GM23248 (cell line): ENCODE data around the gene WDPCP. TPM values are rescaled to one million over a fixed set of nuclear protein-coding genes. Genes with fewer than 3 reads are reported as not detected.
"Not testable (repeated sequence)": the region's sequence is repeated elsewhere in the genome, so short reads cannot be mapped to it uniquely, and the experiment has no call there.

Source experiments
- DNase-seq: peaks from one replicate; pipeline ENCODE4 v3.0.0-alpha.2; 2015
- H2AFZ ChIP-seq: fragments of 200-600 bp; sonication (generic); 2 replicates; pipeline ENCODE4 v1.6.1; 2016; ENCODE audit warnings: antibody characterized with exemption
- H3F3A ChIP-seq: fragments of 200-600 bp; sonication (generic); 2 replicates; pipeline ENCODE4 v1.6.1; 2016; ENCODE audit warnings: mild to moderate bottlenecking, antibody characterized with exemption, mixed run types; ENCODE audit not compliant: insufficient read depth
- H3K27ac ChIP-seq: fragments of 200-600 bp; sonication (generic); 2 replicates; pipeline ENCODE4 v1.5.1; 2016; ENCODE audit warnings: mild to moderate bottlenecking
- H3K27me3 ChIP-seq: fragments of 200-600 bp; sonication (generic); replicated peaks from 2 replicates; pipeline ENCODE4 v1.6.1; 2016; ENCODE audit warnings: mild to moderate bottlenecking; ENCODE audit not compliant: insufficient read depth
- H3K36me3 ChIP-seq: fragments of 200-600 bp; sonication (generic); 2 replicates; pipeline ENCODE4 v1.6.1; 2016; ENCODE audit warnings: low read depth, mild to moderate bottlenecking
- H3K4me1 ChIP-seq: fragments of 200-600 bp; sonication (generic); 2 replicates; pipeline ENCODE4 v1.6.1; 2016; ENCODE audit warnings: mild to moderate bottlenecking; ENCODE audit not compliant: insufficient read depth
- H3K4me2 ChIP-seq: fragments of 200-600 bp; sonication (generic); one replicate; pipeline ENCODE4 v1.6.1; 2016; ENCODE audit warnings: mild to moderate bottlenecking; ENCODE audit not compliant: unreplicated experiment
- H3K4me3 ChIP-seq: fragments of 200-600 bp; sonication (generic); 2 replicates; pipeline ENCODE4 v1.5.1; 2016; ENCODE audit warnings: mild to moderate bottlenecking
- H3K79me2 ChIP-seq: fragments of 200-600 bp; sonication (generic); 2 replicates; pipeline ENCODE4 v1.6.1; 2016; ENCODE audit warnings: mild to moderate bottlenecking; ENCODE audit not compliant: insufficient read depth
- H3K9ac ChIP-seq: fragments of 200-600 bp; sonication (generic); 2 replicates; pipeline ENCODE4 v1.6.1; 2016; ENCODE audit warnings: mild to moderate bottlenecking
- H3K9me2 ChIP-seq: fragments of 200-600 bp; sonication (generic); 2 replicates; pipeline ENCODE4 v1.6.1; 2016; ENCODE audit warnings: mixed run types, mild to moderate bottlenecking, moderate library complexity; ENCODE audit not compliant: insufficient read depth
- H3K9me3 ChIP-seq: fragments of 200-600 bp; sonication (generic); one replicate; pipeline ENCODE4 v1.6.1; 2017; ENCODE audit warnings: low read depth
- H4K20me1 ChIP-seq: fragments of 200-600 bp; sonication (generic); 2 replicates; pipeline ENCODE4 v1.6.0; 2016; ENCODE audit not compliant: insufficient read depth
- EZH2 ChIP-seq: fragments of 200-600 bp; sonication (generic); IDR thresholded peaks from 2 replicates; pipeline ENCODE4 v1.6.1; 2018; ENCODE audit warnings: antibody characterized with exemption, mild to moderate bottlenecking; ENCODE audit not compliant: insufficient read depth, poor library complexity, severe bottlenecking
- EZH2phosphoT487 ChIP-seq: fragments of 200-600 bp; sonication (generic); IDR thresholded peaks from 2 replicates; pipeline ENCODE4 v1.6.1; 2018; ENCODE audit warnings: antibody characterized with exemption, moderate library complexity, mild to moderate bottlenecking, low read depth; ENCODE audit not compliant: insufficient read depth
- WGBS, 2 experiments: methylation state at CpG; one replicate each; pipeline ENCODE4 v1.1.6; 2015 to 2017; ENCODE audit warnings: low lambda C conversion rate in 2 of 2, low coverage in 1 of 2; ENCODE audit errors: missing lambda C conversion rate in 2 of 2; 5-methylcytosine and 5-hydroxymethylcytosine counted together
- in situ Hi-C: fragments of 300-500 bp; cut with MboI; formaldehyde crosslinking; loops from 2 replicates; pipeline ENCODE4 v1.15.0; 2020
- polyA plus RNA-seq: library from polyadenylated mRNA; unstranded; fragments of >200 nt; fragmentation: Nextera tagmentation; extraction: Ambion mirVana; gene quantifications from 2 replicates; pipeline ENCODE4 v1.2.1, GENCODE V29; 2016
- total RNA-seq: library from RNA; depleted of rRNA; stranded (reverse); fragments of >200 nt; shearing (Covaris generic); gene quantifications from 2 replicates; pipeline ENCODE4 v1.2.3, GENCODE V29; 2014

The WDPCP gene
- total and polyA plus RNA-seq, 2 experiments from 2014 or later = 6.0 to 8.1 TPM

DNA sequence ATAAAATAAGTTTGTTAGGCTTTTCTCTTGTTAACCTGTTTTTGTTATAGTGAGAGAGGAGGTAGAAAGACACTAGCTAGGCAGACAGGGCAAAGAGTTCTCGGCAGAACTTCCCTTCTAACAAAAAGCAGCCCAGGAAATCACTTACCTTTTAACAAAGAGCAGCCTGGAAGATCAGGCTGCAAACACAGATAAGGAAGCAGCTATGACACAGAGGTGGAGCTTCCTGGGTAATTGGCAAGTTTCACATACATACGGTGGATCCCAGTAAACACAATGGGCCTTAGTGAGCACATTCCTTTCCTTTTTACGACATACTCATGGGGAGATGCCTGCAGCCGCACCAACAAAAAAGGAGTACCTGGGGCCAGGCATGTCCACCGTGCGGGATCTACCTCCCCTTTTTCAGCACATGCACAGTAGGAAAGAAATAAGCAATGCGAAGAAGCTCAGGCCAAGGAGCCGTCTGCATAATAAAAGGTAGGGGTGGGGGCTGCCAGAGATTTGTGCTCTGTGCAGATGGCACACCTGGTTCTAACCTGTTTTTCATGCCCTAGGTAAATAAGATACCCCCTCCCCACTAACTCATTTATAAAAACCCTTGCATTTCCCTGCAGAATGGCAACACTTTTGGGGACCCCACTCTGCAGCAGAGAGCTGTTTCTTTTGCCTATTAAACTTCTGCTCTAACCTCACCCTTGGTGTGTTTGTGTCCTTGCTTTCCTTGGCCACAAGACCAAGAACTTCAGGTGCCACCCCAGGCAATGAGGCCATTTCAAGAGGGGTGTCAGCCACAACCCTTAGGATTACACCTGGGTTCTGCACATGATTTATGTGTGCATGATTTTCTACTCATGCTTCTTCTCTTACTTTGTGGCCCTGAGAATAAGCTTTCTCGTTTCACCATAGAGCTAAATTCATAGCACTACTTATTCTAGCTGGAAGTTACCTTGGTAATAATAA lies 27.0 kb upstream of the WDPCP start:
- in situ Hi-C loops = no loop called here
- Histone ChIP-seq H3K9ac (no peak overlapping the region), H2AFZ (peak overlapping the region; percentile 43)

DNA sequence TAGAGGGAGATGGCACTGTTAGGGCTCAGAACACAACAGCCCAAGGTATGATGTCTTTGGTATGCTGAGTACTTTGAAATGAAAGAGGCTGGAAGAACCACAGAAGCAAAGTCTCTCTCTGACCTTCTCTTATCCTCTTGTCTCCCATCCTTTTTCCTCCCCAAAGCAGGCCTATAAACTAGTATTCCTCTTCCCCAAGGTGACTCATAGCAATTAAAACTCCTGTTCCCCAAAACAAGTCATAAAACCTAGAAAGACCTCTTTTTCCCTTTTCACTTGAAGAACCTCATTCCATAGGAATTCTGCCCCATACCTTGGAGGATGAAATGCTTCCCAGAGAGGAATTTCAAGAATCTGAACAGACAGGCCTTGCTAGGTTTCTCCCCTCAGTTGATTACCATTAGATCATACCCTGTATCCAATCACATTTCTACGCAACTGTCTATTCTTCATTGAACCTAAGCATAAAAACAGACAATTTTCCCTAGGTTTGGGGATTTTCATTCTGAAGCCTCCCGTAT lies 26.2 kb upstream of the WDPCP start:
- H3K27ac ChIP-seq = no peak overlapping the region
- no peak overlapping the region for H3K9ac ChIP-seq
- H3K9me3 ChIP-seq = no peaks in the 10 kb centered on the region
- no peaks in the 10 kb centered on the region for H4K20me1 ChIP-seq
- H3K27me3 ChIP-seq = no peaks in the 10 kb centered on the region
- H3K4me1 ChIP-seq = peaks cover 19% of the 10 kb centered on the region
- H3K4me2 ChIP-seq = peak overlapping the region; percentile 37
- peak overlapping the region; percentile 43 for H2AFZ ChIP-seq
- no peaks in the 10 kb centered on the region for H3K9me2 ChIP-seq
- no peak overlapping the region for H3K4me3 ChIP-seq
- H3K79me2 ChIP-seq = no peaks in the 10 kb centered on the region
- WGBS, 2 experiments = 75 to 80% methylated on average over 2 of the region's 2 CpGs
- in situ Hi-C loops = no loop called here
- no peak for TF ChIP-seq EZH2phosphoT487
- no peak for TF ChIP-seq EZH2
- H3K36me3 ChIP-seq = no peaks in the 10 kb centered on the region
- DNase-seq = peak; percentile 56
- H3F3A ChIP-seq = peaks cover 14% of the 10 kb centered on the region; the same call in 1 of the 2 replicates

More for the DNA sequence above, 27.0 kb upstream of the WDPCP start:
- Histone ChIP-seq H3K4me3 (no peak overlapping the region), H3K9me3 (no peaks in the 10 kb centered on the region), H3K27me3 (no peaks in the 10 kb centered on the region), H3K4me1 (peaks cover 19% of the 10 kb centered on the region), H3K79me2 (no peaks in the 10 kb centered on the region), H3K4me2 (peak overlapping the region; percentile 37), H3F3A (peaks cover 14% of the 10 kb centered on the region; the same call in 1 of the 2 replicates), H3K27ac (no peak overlapping the region), H4K20me1 (no peaks in the 10 kb centered on the region), H3K9me2 (no peaks in the 10 kb centered on the region), H3K36me3 (no peaks in the 10 kb centered on the region)
- no peak for TF ChIP-seq EZH2phosphoT487
- TF ChIP-seq EZH2 = no peak
- WGBS, 2 experiments = 72 to 76% methylated on average over 9 of the region's 9 CpGs
- DNase-seq = peak; percentile 27

DNA sequence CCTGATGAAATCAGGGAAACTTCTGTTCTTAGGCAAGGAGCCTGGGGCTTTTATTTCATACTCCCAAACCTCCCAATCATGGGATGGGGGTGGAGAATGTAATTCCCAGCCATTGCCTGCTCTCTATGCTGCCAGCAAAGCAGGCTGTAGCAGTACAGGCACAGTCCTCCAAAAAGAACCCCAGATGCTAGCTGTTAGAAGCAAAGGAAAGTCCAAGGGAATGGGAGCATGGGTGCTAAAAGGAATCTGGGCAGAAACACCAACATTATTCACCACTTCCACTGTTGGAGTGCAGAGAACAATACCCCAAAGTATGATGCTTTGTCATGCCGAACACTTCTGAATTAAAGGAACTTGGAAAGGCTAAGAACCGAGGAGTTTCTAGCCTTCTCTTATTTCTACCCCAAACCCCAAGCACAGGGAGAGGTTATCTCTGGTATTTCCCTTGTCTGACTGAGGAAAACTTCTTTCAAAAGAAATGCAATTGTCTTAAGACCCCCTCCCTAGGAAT lies 25.2 kb upstream of the WDPCP start:
- Histone ChIP-seq H3K36me3 (no peaks in the 10 kb centered on the region), H4K20me1 (no peaks in the 10 kb centered on the region), H3K79me2 (no peaks in the 10 kb centered on the region), H3K9me3 (no peaks in the 10 kb centered on the region), H3K27ac (no peak overlapping the region), H3K4me3 (no peak overlapping the region), H3K9me2 (no peaks in the 10 kb centered on the region), H3K9ac (no peak overlapping the region), H3K4me1 (peaks cover 19% of the 10 kb centered on the region), H2AFZ (no peak overlapping the region), H3K4me2 (no peak overlapping the region), H3F3A (peaks cover 14% of the 10 kb centered on the region; the same call in 1 of the 2 replicates), H3K27me3 (no peaks in the 10 kb centered on the region)
- in situ Hi-C loops = no loop called here
- DNase-seq = peak; percentile 2
- TF ChIP-seq EZH2phosphoT487 (no peak), EZH2 (no peak)
- WGBS, 2 experiments = 76 to 81% methylated on average over 2 of the region's 2 CpGs

DNA sequence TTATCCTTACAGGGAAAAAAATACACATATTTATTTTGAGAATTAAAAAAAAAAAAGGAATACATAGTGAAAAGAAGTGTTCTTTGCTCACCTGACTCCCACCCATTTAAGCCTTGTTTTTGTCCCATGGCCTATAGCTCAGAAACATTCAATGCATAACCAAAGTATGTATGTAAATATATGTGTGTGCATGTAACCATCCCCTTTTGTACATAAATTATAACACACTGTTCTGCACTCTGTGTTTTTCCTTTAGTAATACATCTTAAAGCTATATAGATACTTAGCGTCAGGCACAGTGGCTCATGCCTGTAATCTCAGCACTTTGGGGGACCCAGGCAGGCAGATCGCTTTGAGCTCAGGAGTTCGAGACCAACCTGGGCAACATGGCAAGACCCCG lies 22.2 kb upstream of the WDPCP start:
- no peak overlapping the region for H2AFZ ChIP-seq
- no peaks in the 10 kb centered on the region for H3K9me3 ChIP-seq
- no peak overlapping the region for H3K4me3 ChIP-seq
- peaks cover 15% of the 10 kb centered on the region for H3K36me3 ChIP-seq
- no peak for TF ChIP-seq EZH2
- TF ChIP-seq EZH2phosphoT487 = no peak
- H3K4me2 ChIP-seq = no peak overlapping the region
- peaks cover 14% of the 10 kb centered on the region; the same call in 1 of the 2 replicates for H3F3A ChIP-seq
- H4K20me1 ChIP-seq = no peaks in the 10 kb centered on the region
- 87 to 89% methylated on average over 4 of the region's 4 CpGs for WGBS, 2 experiments
- no peak overlapping the region for H3K27ac ChIP-seq
- no peaks in the 10 kb centered on the region for H3K79me2 ChIP-seq
- H3K27me3 ChIP-seq = no peaks in the 10 kb centered on the region
- no peak for DNase-seq
- H3K4me1 ChIP-seq = peaks cover 19% of the 10 kb centered on the region
- H3K9ac ChIP-seq = no peak overlapping the region
- in situ Hi-C loops = no loop called here
- no peaks in the 10 kb centered on the region for H3K9me2 ChIP-seq

DNA sequence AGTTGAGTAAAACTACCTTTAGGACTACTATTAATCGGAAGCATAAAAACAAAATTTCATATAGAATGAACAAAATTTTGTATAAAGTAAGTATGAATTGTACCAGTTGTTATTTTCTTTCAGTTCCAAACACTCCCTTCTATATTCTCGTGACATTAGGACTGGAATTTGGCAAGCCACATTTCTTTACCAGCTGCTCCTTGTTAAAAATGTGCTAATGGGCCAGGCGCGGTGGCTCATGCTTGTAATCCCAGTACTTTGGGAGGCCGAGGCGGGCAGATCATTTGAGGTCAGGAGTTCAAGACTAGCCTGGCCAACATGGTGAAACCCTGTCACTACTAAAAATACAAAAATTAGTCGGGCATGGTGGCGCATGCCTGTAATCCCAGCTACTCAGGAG lies 20.6 kb upstream of the WDPCP start:
- H4K20me1 ChIP-seq, H3K9ac ChIP-seq, H3K27ac ChIP-seq, H3K9me3 ChIP-seq, H3F3A ChIP-seq, H3K4me3 ChIP-seq, H3K27me3 ChIP-seq, H3K79me2 ChIP-seq, H2AFZ ChIP-seq, in situ Hi-C loops, H3K4me2 ChIP-seq, H3K4me1 ChIP-seq, H3K9me2 ChIP-seq: not testable (repeated sequence)
- H3K36me3 ChIP-seq = peaks cover 30% of the 10 kb centered on the region
- DNase-seq = peak; percentile 58
- WGBS, 2 experiments = 26 to 31% methylated on average over 8 of the region's 8 CpGs
